Thyroid gland (tissue), 4 donors: ENCODE data around the gene ARSJ.

Experiments
- POLR2A ChIP-seq, 2 donors: fragments of 450-650 bp; IDR thresholded peaks; one replicate each; pipeline ENCODE4 v1.6.1; 2017; ENCODE audit warnings: antibody characterized with exemption in 2 of 2, mild to moderate bottlenecking in 2 of 2, moderate library complexity in 1 of 2
- TF ChIP-seq, protein P1 (sequence below), 6 experiments: fragments of 200-600 bp in 3 of 6; fragments of 450-650 bp in 3 of 6; sonication (generic) in 3 of 6; IDR thresholded peaks; one replicate each; pipeline ENCODE4 v1.5.1; 2016 to 2019; ENCODE audit warnings: antibody characterized with exemption in 6 of 6, mild to moderate bottlenecking in 2 of 6, inconsistent platforms in 1 of 6, moderate library complexity in 1 of 6

DNA sequence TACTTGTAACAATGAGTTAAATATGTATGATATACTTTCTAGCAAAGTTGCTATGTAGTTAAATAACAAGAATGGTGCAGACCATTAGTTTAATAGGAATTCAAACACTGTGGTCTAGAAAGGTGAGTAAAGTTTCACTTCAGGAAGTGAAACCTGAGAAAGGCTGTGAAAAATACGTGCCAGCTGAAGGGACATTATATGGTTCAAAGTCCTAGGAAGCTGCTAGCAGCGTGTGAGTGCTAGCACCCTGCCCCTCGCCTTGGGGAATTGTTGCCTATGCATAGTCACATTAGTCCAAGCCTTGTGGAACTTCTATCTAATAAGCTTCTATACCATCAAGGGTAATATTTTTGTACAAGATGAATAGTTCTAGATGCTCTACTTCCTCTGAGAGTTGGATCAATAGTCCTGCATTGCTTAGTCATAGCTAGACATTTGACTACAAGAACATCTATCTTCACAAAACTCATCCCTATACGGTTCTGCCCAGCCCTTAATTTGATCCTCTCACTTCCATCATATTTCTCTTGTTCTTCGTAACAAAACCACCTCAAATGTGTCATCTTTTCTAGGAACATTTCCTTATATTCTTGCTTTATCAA is 45.8 kb upstream of the ARSJ start:
- TF ChIP-seq, protein P1, sequence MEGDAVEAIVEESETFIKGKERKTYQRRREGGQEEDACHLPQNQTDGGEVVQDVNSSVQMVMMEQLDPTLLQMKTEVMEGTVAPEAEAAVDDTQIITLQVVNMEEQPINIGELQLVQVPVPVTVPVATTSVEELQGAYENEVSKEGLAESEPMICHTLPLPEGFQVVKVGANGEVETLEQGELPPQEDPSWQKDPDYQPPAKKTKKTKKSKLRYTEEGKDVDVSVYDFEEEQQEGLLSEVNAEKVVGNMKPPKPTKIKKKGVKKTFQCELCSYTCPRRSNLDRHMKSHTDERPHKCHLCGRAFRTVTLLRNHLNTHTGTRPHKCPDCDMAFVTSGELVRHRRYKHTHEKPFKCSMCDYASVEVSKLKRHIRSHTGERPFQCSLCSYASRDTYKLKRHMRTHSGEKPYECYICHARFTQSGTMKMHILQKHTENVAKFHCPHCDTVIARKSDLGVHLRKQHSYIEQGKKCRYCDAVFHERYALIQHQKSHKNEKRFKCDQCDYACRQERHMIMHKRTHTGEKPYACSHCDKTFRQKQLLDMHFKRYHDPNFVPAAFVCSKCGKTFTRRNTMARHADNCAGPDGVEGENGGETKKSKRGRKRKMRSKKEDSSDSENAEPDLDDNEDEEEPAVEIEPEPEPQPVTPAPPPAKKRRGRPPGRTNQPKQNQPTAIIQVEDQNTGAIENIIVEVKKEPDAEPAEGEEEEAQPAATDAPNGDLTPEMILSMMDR (IDR thresholded peaks at IDR 0.05), result no peak
- TF ChIP-seq POLR2A (IDR thresholded peaks at IDR 0.05), result no peak
